HG03354 (cell line): Measurements from ENCODE around the gene XPR1.

ENCODE experiments used
- ATAC-seq: cut with Tn5 transposase; IDR thresholded peaks from one replicate; pipeline ENCODE4 v1.9.1; 2021; ENCODE audit warnings: mild to moderate bottlenecking; ENCODE audit not compliant: unreplicated experiment, poor library complexity, severe bottlenecking

Gene XPR1

DNA sequence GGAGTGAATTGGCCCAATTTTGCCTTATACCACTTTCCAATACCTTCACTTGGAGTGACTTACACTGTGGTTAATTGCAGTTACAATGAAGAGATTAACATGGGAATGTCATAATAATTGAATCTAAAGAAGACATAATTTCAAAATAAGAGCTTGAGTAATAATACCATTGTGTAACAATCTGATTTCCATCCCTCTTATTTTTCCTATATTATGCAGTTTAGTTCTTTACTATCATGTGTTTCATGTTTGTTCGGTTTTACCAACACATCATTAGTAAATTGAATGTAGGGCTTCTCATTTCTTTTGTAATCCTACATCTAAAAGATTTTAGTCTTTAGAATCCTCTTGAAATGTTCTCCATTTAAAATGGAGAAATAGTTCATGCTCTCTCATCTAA, 19.2 kb upstream of the XPR1 start:
- no peak for ATAC-seq

DNA sequence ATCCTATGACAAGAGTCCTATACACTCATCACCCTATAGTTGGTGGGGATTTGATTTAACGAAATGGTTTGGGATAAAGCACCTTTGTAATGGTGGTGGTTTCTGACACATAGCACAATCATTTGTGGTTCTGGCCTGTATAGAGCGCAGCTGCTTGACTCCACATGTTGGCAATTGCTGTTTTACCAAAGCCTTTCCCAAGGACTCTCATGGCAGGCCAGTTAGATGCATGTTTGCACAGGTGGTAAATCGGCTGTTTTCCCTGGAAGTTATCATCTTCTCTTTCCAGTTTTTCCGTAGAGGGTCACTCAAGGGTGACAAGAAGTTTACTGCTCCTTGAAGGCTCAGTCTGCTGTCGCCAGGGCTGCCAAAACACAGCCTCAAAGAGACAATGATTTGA, 17.1 kb upstream of the XPR1 start:
- ATAC-seq, result no peak

GRCh38 chr1:180615493-180616290, 16.1 kb upstream of the XPR1 start:
- ATAC-seq, result no peak

DNA sequence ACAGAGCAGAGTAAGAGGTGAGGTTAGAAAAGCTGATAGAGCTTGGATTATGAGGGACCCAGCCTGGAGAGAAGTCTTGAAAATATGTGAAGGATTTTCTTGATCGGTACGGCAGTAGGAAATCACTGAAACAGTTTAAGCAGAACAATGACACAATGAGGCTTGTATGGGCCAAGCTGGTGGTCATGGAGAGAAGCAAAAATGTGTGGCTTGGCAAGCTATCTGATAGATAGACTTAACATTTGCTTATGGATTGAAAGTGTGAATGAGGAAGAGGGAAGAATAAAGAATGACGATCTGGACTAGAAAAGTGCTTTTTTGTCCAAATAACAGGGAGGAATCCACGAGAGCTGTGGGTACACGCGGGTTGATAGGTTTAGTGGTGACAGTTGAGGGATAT, 15.4 kb upstream of the XPR1 start:
- ATAC-seq, result no peak

- ATAC-seq, result no peak
Measured at GRCh38 chr1:180617774-180618395, 13.9 kb upstream of the XPR1 start.

DNA sequence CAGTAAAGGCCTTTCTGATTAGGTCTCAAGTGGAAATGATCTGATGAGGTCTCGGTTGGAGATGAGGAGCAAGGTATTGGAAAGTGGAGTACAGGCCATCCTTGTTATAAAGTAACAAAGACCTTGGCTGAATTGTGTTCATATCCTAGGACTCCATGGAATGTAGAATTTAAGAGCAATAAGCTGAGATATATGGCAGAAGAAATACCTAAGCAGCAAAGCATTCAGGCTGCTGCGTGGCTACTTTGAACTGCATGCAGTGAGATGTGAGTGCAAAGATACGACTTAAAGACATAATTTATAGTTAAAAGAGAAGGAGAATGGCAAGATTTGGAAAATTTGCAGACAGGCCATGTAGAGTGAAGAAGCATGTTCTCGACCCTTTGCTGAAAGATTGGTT, 11.2 kb upstream of the XPR1 start:
- no peak for ATAC-seq

DNA sequence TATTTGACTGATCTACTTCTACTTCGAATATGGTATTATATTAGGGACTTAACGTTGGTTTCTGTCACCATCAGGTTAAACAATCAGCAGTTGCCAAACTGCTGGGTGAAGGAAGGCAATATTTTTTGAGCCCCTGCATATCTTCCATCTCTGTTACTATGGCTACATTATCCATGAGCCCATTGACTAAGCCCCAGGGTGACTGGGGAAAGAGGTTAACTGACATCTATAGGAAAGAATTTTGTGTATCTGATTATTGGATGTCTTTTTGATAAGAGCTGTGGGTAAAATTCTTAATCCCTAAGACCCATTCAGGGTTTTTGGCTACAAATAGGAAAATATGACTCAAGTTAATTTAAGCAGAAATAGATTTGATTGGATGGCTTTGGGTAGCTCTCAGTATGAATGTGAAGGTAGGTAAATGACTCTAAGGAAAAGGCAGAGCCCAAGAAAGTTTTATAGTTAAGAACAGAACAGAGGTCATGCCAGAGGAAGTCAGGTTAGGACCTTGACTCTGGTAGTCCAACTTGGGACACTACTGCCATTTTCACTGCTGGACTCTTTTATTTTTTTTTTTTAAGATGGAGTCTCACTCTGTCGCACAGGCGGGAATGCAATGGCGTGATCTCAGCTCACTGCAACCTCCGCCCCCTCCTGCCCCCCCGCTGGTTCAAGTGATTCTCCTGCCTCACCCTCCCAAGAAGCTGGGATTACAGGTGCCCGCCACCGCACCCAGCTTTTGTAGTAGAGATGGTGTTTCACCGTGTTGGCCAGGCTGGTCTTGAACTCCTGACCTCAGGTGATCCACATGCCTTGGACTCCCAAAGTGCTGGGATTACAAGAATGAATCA, 8.9 kb upstream of the XPR1 start:
- no peak for ATAC-seq

DNA sequence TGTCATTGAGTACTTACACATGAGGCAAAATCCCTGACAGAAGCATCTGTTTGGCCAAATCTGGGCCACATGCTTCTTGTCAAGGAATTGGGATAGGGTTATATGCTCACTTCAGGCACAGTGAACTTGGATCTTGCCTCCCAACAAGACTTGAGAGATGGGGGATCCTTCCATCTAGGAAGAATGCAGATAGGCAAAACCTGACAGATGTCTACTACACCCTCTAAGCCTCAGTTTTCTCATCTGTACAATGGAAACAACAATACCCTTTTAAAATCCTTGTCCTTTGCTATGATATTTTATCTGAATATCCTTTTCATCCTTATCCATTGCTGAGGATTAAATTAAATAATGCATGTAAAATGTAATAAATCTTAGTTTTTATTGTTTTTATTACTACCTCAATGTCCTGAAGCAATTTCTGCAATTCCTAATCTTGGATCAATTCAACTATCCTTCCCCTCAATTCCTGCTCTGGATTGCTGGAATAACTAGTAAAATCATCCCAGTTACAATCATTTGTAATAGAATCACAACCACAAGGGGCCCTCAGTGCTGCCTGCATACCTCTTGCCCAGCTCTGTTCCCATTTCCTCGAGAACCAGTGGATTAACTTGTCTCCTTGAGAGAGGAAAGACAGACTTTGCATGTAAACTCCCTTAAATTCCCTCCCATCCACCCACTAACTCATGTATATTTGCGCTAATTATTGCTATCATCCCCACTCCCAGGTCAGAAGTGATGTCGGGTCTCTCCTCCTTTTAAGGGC, 8.1 kb upstream of the XPR1 start:
- no peak for ATAC-seq

- ATAC-seq, result no peak
Measured at GRCh38 chr1:180626711-180627110, 5.1 kb upstream of the XPR1 start.

DNA sequence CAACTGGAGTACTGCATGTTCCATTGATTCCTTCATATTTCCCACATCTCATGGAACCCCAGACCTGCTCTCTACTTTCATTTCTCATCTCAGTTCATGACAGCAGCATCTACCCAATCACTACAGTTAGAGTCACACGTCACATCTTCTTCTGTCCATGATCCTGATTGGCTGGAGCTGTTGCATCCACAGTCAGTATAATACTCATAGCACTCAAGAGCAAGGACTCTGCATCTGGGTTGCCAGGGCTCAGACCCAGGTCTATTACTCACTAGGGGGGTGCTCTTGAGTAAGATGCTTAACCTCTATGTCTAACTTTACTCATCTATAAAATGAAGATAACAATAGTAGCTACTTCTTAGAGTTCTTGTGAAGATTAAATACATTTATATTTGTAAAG, 4.4 kb upstream of the XPR1 start:
- ATAC-seq, result no peak

- no peak for ATAC-seq
Measured at GRCh38 chr1:180628646-180629045, 3.2 kb upstream of the XPR1 start.

GRCh38 chr1:180630408-180631193, 1.2 kb upstream of the XPR1 start:
- ATAC-seq, result no peak

GRCh38 chr1:180631194-180631765, 542 bp upstream of the XPR1 start:
- no peak for ATAC-seq

- ATAC-seq, result peak; percentile 47
Measured at GRCh38 chr1:180632326-180633056, 669 bp downstream of the XPR1 start.

GRCh38 chr1:180633057-180634056, 1.5 kb downstream of the XPR1 start:
- ATAC-seq, result no peak

GRCh38 chr1:180636138-180636537, 4.3 kb downstream of the XPR1 start:
- ATAC-seq, result no peak

DNA sequence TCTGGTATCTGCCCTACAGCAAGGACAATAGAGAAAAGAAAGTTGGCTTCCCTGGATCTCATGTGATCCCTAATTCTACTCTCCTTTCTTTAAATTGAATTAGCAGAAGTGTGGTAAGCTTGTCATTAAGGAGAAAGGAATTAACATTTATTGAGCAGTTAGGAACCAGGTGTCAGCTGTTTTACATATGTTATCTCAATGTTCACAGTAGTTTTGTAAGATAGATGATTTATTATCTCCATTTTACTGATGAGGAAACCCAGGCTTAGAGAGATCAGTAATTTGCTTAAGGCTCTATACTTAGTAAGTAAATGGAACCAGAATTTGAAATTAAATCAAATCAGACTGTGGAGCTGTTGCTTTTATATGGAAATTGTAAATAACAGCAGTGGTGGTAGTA, 8.0 kb downstream of the XPR1 start:
- no peak for ATAC-seq
